ENCODE results near the gene TPM4.

- TF ChIP-seq, protein P1, sequence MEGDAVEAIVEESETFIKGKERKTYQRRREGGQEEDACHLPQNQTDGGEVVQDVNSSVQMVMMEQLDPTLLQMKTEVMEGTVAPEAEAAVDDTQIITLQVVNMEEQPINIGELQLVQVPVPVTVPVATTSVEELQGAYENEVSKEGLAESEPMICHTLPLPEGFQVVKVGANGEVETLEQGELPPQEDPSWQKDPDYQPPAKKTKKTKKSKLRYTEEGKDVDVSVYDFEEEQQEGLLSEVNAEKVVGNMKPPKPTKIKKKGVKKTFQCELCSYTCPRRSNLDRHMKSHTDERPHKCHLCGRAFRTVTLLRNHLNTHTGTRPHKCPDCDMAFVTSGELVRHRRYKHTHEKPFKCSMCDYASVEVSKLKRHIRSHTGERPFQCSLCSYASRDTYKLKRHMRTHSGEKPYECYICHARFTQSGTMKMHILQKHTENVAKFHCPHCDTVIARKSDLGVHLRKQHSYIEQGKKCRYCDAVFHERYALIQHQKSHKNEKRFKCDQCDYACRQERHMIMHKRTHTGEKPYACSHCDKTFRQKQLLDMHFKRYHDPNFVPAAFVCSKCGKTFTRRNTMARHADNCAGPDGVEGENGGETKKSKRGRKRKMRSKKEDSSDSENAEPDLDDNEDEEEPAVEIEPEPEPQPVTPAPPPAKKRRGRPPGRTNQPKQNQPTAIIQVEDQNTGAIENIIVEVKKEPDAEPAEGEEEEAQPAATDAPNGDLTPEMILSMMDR (IDR thresholded peaks at IDR 0.05): no peak
- no peak for TF ChIP-seq POLR2A (IDR thresholded peaks at IDR 0.05)
Observed at GRCh38 chr19:16045893-16046292, 30.4 kb upstream of the TPM4 start.

All from prostate gland (tissue), 2 donors.